Motor neuron (in vitro differentiated cells): ENCODE data around the gene ADPRS. TPM values are rescaled to one million over a fixed set of nuclear protein-coding genes. Genes with fewer than 3 reads are reported as not detected.

Experiments used
- ATAC-seq, 8 experiments: fragments of 200-7000 bp; cut with Tn5 transposase; replicated peaks in 6 of 8; 2 replicates each; pipeline ENCODE4 v1.8.0; 2021; ENCODE audit warnings: mild to moderate bottlenecking in 8 of 8, moderate library complexity in 8 of 8
- H3K27ac ChIP-seq, 2 donors: fragments of 250-450 bp; sonication (Bioruptor Pico); 2 replicates each; pipeline ENCODE4 v1.9.0; 2021; ENCODE audit warnings: antibody characterized with exemption in 2 of 2, mild to moderate bottlenecking in 2 of 2, moderate library complexity in 1 of 2
- H3K4me1 ChIP-seq, 2 donors: fragments of 250-450 bp; sonication (Bioruptor Pico); replicated peaks in 1 of 2; 2 replicates each; pipeline ENCODE4 v1.6.1; 2021; ENCODE audit warnings: antibody characterized with exemption in 2 of 2, mild to moderate bottlenecking in 2 of 2, moderate library complexity in 1 of 2
- H3K4me3 ChIP-seq, 5 donors: fragments of 250-450 bp; sonication (Bioruptor Pico); 2 replicates each; pipeline ENCODE4 v1.9.0; 2021; ENCODE audit warnings: antibody characterized with exemption in 5 of 5, mild to moderate bottlenecking in 5 of 5, moderate library complexity in 4 of 5
- WGBS, 10 experiments: fragments of 450-650 bp; shearing (Covaris generic); methylation state at CpG; one replicate each; pipeline ENCODE4 v1.0.0; 2022; 5-methylcytosine and 5-hydroxymethylcytosine counted together
- in situ Hi-C, 9 experiments: fragments of 400-800 bp; cut with MboI; loops; one replicate each; pipeline ENCODE4 v1.15.0; 2021; ENCODE audit warnings: low sequenced_read_pairs in 9 of 9, low pct_unique_long_range_greater_than_20kb in 2 of 9; ENCODE audit not compliant: unreplicated experiment in 9 of 9
- total RNA-seq, 8 experiments: library from RNA; unstranded; fragments of 300-600 nt; gene quantifications; 2 replicates each; pipeline versions ENCODE4 v1.2.3 to v1.2.4, GENCODE V29; 2022

Gene ADPRS, protein sequence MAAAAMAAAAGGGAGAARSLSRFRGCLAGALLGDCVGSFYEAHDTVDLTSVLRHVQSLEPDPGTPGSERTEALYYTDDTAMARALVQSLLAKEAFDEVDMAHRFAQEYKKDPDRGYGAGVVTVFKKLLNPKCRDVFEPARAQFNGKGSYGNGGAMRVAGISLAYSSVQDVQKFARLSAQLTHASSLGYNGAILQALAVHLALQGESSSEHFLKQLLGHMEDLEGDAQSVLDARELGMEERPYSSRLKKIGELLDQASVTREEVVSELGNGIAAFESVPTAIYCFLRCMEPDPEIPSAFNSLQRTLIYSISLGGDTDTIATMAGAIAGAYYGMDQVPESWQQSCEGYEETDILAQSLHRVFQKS
- 10 to 100 TPM; 21.7 to 45.8 (median 38.6) TPM for total RNA-seq

DNA sequence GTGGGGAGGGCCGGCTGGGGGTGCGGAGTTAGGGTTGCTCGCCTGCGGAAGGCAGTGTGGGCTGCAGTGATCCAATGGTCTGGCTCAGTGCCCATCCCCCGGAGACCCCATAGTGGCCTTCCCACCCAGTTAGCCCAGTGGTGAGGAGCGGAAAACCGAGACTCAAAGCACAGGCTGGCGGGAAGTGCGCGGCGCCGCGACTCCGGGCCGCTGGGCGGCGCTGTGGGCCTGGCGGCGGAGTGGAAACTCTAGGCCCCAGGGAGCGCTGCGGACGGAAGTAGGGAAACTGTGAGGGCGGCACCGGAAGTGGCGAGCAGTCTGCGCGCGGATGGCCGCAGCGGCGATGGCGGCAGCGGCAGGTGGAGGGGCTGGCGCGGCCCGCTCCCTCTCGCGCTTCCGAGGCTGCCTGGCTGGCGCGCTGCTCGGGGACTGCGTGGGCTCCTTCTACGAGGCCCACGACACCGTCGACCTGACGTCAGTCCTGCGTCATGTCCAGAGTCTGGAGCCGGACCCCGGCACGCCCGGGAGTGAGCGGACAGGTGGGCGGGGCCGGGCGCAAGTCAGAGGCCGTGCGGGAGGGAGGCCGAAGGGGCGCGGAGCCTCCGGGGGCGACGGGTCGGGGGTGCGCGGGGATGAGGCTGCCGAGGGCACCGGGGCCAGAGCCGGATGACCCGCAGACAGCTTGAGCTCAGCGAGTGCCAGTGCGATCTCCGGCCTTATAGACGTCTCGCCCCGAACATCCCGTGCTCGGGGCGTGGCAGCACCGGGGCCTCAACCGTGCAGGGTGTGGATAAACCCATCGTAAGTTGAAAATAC is at the start of gene ADPRS:
ADPRS (plus strand) TSS at position 316 of the 816 bp plus-strand sequence; CDS start at position 329, 13 bp downstream.
- Histone ChIP-seq H3K4me3 (peak within 1 kb of the TSS; percentile 65 to 94 (median 83)), H3K4me1 (peaks cover 14 to 18% of the 10 kb centered on the region in 2 donors), H3K27ac (peak within 1 kb of the TSS; percentile 86 to 93)
- in situ Hi-C loops = no loop called here
- WGBS, 10 experiments = 0 to 1% (median 0%) methylated on average over 5 to 19 of the region's 84 CpGs; no CpG with 5 or more reads in 6 of the 10 experiments
- ATAC-seq = peak; percentile 80 to 88 (median 82)

DNA sequence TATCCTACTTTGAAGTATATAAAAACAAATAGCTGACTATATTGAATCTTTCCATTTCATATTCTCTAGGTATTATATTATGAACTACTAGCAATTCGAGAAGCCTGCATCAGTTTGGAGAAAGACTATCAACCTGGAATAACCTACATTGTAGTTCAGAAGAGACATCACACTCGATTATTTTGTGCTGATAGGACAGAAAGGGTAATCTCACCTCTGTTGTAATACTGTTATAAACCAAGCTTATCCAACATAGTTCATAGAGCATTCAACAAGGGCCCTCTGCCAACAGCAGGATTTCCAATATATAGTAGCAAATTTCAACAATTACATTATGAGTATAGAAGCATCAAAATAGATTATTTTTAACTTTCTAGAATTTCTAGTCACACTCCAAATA is 48.5 kb upstream of the ADPRS start:
- in situ Hi-C loops = no loop called here
- Histone ChIP-seq H3K4me3 (no peak overlapping the region), H3K27ac (no peak overlapping the region), H3K4me1 (no peaks in the 10 kb centered on the region)
- WGBS, 10 experiments = 89 to 100% (median 100%) methylated on average over 1 to 2 of the region's 2 CpGs; no CpG with 5 or more reads in 2 of the 10 experiments
- no peak for ATAC-seq

DNA sequence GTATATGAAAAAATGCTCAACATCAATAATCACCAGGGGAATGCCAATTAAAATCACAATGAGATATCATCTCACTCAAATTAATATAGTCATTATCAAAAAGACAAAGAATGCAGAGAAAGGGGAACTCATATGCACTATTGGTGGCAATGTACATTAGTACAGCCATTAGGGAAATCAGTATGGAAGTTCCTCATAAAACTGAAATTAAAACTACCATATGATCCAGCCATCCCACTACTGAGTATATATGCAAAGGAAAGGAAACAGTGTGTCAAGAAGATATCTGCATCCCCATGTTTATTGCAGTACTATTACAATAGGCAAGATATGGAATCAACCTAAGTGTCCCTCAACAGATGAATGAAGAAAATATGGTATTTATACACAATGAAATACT is 36.9 kb upstream of the ADPRS start:
- H3K27ac ChIP-seq = no peak overlapping the region
- H3K4me1 ChIP-seq = no peaks in the 10 kb centered on the region
- no peak for ATAC-seq
- in situ Hi-C loops = no loop called here
- no peak overlapping the region for H3K4me3 ChIP-seq

DNA sequence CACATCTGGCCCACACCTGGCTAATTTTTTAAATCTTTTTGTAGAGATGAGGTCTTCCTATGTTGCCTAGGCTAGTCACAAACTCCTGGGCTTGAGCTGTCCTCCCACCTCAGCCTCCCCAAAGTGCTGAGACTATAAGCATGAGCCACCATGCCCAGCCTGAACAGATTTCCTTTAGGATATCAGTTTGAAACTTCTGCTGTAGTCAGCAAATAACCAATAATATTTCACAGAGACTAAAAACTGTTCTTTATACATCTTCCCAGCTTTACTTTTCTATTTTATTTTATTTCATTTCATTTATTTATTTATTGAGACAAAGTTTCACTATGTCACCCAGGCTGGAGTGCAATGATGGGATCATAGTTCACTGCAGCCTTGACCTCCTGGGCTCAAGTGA is 34.7 kb upstream of the ADPRS start:
- Histone ChIP-seq H3K4me3 (no peak overlapping the region), H3K4me1 (no peaks in the 10 kb centered on the region), H3K27ac (no peak overlapping the region)
- ATAC-seq = no peak
- in situ Hi-C loops = no loop called here

DNA sequence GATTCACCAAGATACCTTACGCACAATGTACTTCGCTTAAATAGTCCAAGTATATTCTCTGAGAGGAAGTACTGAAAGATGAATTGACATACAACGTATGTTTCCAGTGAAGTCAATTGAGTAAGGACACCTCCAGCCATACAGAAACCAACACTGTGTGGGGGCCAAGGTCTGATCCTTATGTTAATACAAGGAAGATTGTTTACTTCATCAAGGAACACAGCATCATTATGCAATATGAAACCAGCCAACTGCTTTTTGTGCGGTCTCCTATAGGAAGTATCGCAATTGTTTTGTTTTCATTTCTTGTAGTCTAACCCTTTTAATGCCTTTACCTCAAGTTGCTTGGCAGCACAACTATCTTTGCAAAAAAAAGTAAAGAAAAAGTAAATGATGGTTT is 33.0 kb upstream of the ADPRS start:
- H3K4me1 ChIP-seq = no peaks in the 10 kb centered on the region
- WGBS, 10 experiments = 76 to 100% (median 96%) methylated on average over 3 to 5 of the region's 5 CpGs; no CpG with 5 or more reads in 1 of the 10 experiments
- in situ Hi-C loops = no loop called here
- no peak for ATAC-seq
- H3K4me3 ChIP-seq = no peak overlapping the region
- no peak overlapping the region for H3K27ac ChIP-seq

DNA sequence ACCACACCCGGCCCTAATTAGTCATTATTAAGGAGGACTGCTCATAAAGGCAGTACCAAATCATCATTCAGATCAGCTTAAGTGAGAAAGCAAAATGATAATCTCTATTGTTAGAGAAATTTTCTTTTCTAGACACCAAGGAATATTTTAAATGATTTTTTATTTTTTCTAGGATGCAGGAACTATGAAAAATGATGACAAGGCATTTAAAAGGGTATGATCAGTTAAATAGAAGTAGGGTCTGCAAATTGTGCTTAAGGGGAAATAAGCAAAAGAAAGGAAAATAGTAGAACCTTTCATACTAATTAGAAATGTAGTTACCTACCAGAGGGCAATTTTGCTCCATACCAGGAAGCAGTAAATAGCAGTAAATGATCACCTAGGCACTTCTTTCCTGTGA is 26.4 kb upstream of the ADPRS start:
- no peaks in the 10 kb centered on the region for H3K4me1 ChIP-seq
- H3K4me3 ChIP-seq = no peak overlapping the region
- H3K27ac ChIP-seq = no peak overlapping the region
- in situ Hi-C loops = no loop called here
- 83 to 100% (median 100%) methylated on average over 1 of the region's 1 CpG; no CpG with 5 or more reads in 3 of the 10 experiments for WGBS, 10 experiments
- ATAC-seq = no peak

DNA sequence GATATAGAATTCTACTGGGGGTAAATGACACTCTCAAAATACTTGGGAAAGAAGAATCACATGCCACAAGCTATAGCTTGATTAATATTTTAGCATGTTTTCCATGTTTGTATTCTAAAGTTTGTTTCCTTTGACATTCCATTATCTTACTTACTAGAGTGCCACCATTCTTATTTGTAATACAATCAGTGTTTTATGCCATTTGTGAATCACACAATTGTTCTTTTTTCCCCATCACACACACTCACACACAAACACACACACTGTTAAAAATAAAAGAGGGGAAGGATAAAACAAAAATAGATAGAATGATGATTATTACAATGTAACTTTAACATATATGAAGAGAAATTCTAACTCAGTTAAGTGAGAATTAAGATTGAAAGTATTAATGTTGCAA is 20.8 kb upstream of the ADPRS start:
- no peaks in the 10 kb centered on the region for H3K4me1 ChIP-seq
- ATAC-seq = no peak
- in situ Hi-C loops = no loop called here
- H3K4me3 ChIP-seq = no peak overlapping the region
- no peak overlapping the region for H3K27ac ChIP-seq

DNA sequence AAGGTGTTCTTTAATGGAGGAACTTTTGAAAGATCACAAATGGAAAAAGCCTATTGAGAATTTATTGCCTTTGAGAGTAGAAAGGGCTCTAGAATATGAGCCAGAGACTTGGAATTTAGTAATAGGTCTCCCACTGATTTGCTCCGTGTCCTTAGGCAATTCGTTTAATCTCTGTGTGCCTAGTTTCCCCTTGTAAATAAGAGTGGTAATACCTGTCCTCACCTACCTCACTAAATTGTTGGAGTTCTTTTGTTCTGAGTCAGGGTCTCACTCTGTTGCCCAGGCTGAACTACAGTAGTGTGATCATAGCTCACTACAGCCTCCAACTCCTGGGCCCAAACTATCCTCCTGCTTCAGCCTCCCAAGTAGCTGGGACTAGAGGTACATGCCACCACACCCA is 19.8 kb upstream of the ADPRS start:
- Histone ChIP-seq H3K4me1 (no peaks in the 10 kb centered on the region), H3K4me3 (no peak overlapping the region), H3K27ac (no peak overlapping the region)
- 78 to 100% (median 95%) methylated on average over 1 to 2 of the region's 2 CpGs; no CpG with 5 or more reads in 4 of the 10 experiments for WGBS, 10 experiments
- no peak for ATAC-seq
- in situ Hi-C loops = no loop called here

DNA sequence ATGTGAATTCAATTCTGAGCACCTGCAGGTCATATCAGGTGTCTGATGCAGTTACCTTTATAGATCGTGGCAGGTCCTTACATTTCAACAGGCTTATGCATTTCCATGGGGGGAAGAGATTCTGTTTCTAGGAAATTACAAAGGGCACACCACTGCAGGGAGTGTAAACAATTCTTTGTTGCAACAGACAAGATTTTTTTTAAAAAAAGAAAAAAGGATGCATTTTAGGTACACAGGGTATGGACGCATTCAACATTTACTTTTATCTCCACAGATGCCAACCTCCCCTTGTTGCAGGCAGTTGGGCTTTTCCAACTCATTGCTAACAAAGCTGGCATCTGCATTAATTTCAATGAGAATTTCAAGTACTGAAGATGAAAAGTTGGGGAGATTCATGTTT is 18.3 kb upstream of the ADPRS start:
- WGBS, 10 experiments = 55 to 100% (median 80%) methylated on average over 1 to 2 of the region's 2 CpGs; no CpG with 5 or more reads in 5 of the 10 experiments
- H3K4me1 ChIP-seq = no peaks in the 10 kb centered on the region
- in situ Hi-C loops = no loop called here
- no peak for ATAC-seq
- H3K27ac ChIP-seq = no peak overlapping the region
- H3K4me3 ChIP-seq = no peak overlapping the region

DNA sequence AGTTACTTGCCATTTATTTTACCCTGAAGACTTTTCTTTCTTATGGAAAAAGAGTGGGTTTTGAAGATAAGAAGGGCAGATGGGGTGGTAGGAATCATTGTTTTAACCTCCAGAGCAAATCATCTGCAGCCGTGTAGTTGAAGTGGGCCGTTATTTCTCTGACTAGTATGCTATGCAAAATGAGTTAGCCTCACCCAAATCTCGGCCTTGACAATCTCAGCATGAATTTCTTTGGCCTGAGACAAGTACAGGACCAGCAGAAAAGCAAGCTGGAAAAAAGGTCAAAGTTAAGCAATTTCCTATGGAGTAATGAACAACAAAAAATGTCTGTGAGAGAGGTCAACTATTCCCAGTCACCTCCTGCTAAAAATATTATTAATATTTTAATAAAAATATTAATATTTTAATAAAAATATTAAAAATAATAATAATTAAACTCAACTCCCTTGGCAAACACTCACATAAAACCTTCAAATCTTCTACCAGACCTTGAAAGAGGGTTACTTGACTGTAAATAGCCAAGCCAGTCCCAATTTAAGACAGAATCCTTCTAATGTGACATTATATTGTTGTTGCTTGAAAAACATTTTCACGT is 11.6 kb upstream of the ADPRS start:
- Histone ChIP-seq H3K27ac (no peak overlapping the region), H3K4me3 (no peak overlapping the region), H3K4me1 (no peaks in the 10 kb centered on the region)
- peak in 3 of 8 experiments; percentile 71 to 98 (median 94) for ATAC-seq
- in situ Hi-C loops = no loop called here
- 10 to 83% (median 39%) methylated on average over 1 to 4 of the region's 4 CpGs for WGBS, 10 experiments

DNA sequence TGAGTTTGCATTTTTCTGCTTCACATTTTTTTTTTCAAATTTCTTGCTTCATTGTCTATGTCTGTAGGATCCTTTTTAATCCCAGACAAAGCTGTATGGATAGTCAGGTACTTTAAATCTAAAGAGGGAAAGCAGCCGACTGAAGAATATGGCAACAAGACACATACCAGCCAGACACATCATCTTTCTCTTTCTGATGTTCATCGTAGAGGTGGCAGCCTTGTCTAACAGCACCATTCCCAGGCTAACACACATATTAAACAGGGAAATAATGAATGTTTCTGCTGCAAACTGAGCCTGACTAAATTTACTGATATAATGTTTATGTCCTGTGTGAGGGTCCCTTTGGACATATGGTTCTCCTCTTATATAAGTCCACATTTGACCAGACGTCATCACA is 8.5 kb upstream of the ADPRS start:
- Histone ChIP-seq H3K4me1 (peaks cover 4 to 10% of the 10 kb centered on the region in 2 donors), H3K4me3 (no peak overlapping the region), H3K27ac (no peak overlapping the region)
- no peak for ATAC-seq
- WGBS, 10 experiments = 0 to 88% (median 69%) methylated on average over 1 to 3 of the region's 3 CpGs; no CpG with 5 or more reads in 1 of the 10 experiments
- in situ Hi-C loops = no loop called here

DNA sequence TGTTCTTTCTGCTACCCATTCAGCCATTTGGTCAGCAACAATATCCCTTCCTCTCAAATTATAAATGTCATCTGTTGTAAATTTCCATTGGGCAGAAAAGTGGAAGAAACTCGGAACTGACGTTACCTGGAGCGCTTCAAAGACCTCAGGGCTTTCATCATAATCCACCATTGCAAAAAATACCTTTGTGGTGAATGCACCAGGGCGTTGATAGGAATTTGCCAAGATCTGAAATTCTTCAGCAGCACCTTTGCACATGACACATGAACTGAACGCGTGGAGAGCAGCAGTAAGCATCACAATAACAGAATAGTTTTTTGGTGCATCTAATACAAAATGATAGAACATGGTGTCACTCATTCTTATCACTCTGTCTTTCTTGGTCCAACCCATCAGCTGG is 7.9 kb upstream of the ADPRS start:
- H3K4me3 ChIP-seq = no peak overlapping the region
- in situ Hi-C loops = no loop called here
- H3K27ac ChIP-seq = no peak overlapping the region
- ATAC-seq = no peak
- H3K4me1 ChIP-seq = peaks cover 4 to 10% of the 10 kb centered on the region in 2 donors
- 0 to 93% (median 86%) methylated on average over 3 to 6 of the region's 6 CpGs for WGBS, 10 experiments

DNA sequence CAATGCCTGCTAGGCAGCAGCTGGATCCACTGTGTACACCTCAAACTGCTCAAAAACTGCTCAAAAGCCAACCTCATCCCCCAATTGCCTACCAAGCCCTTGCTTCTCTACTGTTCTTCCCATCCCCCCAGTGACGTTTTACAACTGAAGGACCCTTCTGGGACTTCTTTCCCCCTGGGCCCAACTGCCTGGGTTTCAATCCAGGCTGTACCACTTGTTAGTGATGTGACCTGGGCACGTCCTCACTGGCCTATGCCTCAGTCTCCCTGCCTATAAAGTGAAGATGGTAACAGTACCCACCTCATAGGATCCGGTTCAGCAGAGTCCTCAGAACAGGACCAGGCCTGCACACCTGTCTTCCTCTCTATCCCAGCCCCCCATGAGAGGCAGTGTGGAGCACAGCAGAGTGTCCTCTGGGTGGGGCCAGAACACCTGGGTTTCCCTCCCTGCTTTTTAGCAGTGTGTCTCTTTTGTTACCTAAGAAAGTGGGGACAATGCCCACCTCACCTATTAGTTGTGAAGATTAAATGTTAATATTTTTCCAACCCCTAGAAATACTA is 6.7 kb upstream of the ADPRS start:
- peaks cover 4 to 10% of the 10 kb centered on the region in 2 donors for H3K4me1 ChIP-seq
- in situ Hi-C loops = no loop called here
- 17 to 74% (median 60%) methylated on average over 1 to 3 of the region's 3 CpGs; no CpG with 5 or more reads in 5 of the 10 experiments for WGBS, 10 experiments
- H3K27ac ChIP-seq = no peak overlapping the region
- no peak for ATAC-seq
- no peak overlapping the region for H3K4me3 ChIP-seq
